ENCODE data around the gene COQ4.

- TF ChIP-seq, protein P1, sequence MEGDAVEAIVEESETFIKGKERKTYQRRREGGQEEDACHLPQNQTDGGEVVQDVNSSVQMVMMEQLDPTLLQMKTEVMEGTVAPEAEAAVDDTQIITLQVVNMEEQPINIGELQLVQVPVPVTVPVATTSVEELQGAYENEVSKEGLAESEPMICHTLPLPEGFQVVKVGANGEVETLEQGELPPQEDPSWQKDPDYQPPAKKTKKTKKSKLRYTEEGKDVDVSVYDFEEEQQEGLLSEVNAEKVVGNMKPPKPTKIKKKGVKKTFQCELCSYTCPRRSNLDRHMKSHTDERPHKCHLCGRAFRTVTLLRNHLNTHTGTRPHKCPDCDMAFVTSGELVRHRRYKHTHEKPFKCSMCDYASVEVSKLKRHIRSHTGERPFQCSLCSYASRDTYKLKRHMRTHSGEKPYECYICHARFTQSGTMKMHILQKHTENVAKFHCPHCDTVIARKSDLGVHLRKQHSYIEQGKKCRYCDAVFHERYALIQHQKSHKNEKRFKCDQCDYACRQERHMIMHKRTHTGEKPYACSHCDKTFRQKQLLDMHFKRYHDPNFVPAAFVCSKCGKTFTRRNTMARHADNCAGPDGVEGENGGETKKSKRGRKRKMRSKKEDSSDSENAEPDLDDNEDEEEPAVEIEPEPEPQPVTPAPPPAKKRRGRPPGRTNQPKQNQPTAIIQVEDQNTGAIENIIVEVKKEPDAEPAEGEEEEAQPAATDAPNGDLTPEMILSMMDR (IDR thresholded peaks at IDR 0.05; ENCODE audit: low read length), result no peak; the same call in 1 of the 2 replicates
- no peak for TF ChIP-seq EZH2 (optimal IDR thresholded peaks at IDR 0.05; ENCODE audit: low read depth, low read length)
Observed at GRCh38 chr9:128370752-128371629, 48.4 kb downstream of the COQ4 start, which contains the start of gene URM1.

Measured in MM.1S (cell line).